Stimulated activated CD4-positive, alpha-beta T cell treated with anti-CD3 and anti-CD28 coated beads, Interleukin-15, amount 100 ng/mL, for 48 hours (primary cell): ENCODE data around the gene SLC37A2.

Source experiments
- DNase-seq, 2 donors: peaks; one replicate each; pipeline ENCODE4 v3.0.0-alpha.2; 2020; ENCODE audit warnings: low read depth in 2 of 2

The SLC37A2 gene

DNA sequence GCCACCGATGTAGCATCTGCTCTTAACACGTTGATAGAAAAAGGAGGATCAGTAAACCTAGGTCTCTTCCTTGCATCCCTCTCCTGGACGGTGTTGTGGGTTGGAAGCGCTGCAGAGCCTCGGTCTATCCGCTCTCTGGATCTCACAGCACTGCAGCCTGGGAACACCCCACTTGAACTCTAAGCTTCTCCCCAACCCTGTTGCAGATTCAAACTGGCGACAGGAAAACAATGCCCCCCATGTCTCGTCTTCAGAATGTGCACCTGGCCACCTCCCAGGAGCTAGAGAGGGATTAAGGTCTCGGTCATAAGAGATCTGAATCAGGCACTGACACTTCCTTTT, 47.9 kb downstream of the SLC37A2 start:
- DNase-seq: no peak

DNA sequence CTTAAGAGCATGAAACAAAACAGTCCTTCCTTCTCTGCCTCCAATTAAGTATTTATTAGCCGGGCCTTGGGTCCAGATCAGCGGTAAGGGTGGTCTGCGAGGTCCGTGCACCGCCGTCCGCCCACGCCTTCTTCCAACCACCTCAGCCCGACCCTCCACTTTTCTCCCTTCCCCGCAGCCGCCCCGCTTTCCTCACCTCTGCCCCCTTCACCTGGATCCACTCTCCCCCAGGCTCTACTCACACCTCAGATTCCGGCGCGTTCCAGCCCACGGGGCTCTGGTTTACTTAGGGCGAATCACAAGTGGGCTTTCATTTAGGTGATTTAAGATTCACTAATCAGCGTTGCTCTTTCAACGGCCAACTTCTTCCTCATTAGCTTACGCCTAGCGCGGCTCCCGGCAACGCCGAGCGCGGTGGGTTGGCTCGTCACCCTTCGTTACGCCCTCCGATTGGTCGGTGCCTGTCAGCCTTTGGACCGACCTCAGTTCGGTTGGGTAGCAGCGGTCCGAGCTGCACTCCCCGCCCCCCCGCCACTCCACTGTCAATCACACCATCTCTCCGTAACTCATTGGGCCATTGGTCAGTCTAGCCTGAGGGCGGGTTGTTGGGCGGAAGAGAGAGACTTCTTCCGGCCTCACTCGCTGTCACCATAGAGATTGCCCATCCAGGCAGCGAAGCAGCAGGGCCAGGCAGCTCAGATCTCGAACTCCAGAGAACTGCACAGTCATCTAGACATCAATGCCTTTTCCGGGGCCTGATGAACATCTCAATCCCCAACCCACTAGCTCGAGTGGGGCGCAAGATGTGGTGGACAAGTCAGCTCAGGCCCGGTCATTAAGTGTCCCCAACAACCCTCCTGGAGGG, 48.5 kb downstream of the SLC37A2 start, which contains the start of gene TMEM218:
TMEM218 (minus strand) TSS at position 284 of the 865 bp plus-strand sequence. CDS start 9,385 bp downstream, outside the sequence.
- DNase-seq: peak; percentile 95 to 96

DNA sequence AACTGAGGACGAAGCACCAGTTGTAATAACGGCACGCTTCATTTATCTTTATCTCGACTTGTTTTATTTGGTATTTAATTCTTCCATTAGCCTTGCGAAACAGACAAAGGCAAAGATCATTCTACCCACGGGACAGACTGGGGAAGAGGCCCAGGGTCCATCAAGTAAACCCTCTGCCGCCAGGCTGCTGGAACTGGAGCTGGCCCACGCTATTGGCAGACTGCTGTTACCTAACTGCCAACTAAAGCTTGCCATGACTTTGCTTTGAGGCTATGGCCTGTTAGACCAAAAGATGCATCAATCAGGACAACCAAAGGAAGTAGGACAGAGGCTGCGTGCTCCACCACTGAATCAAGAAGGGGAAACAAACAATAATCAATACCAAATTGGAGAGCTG, 49.1 kb downstream of the SLC37A2 start:
- no peak for DNase-seq

DNA sequence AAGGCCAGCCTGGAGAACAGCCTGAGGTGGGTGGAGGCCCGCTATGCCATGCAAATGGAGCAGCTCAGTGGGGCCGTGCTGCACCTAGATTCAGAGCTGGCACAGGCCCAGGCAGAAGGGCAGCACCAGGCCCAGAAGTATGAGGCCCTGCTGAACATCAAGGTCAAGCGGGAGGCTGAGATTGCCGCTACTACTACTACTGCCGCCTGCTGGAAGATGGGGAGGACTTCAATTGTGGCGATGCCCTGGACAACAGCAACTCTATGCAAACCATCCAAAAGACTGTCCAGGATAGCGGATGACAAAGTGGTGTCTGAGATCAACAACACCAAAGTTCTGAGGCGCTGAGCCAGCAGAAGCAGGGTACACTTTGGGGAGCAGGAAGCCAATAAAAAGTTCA, 51.4 kb downstream of the SLC37A2 start:
- no peak for DNase-seq

DNA sequence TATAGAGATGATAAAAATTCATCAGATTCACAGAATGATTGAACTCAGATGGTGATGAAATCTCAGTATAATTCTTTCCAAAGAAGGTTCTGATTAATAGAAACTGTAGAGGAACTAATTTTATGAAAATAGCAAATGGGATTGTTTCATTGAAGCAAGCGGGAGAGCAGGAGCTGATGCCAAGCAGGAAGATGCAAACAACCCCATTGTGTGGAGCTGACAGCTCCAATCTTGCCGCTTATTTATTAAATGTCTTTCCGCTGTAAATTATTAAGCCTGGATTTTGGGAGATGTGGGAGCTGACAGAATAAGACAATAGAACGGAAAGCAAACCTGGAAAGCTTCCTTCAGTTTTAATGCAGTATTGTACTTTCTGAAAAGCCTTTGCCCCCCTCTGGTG, 54.3 kb downstream of the SLC37A2 start:
- no peak for DNase-seq

DNA sequence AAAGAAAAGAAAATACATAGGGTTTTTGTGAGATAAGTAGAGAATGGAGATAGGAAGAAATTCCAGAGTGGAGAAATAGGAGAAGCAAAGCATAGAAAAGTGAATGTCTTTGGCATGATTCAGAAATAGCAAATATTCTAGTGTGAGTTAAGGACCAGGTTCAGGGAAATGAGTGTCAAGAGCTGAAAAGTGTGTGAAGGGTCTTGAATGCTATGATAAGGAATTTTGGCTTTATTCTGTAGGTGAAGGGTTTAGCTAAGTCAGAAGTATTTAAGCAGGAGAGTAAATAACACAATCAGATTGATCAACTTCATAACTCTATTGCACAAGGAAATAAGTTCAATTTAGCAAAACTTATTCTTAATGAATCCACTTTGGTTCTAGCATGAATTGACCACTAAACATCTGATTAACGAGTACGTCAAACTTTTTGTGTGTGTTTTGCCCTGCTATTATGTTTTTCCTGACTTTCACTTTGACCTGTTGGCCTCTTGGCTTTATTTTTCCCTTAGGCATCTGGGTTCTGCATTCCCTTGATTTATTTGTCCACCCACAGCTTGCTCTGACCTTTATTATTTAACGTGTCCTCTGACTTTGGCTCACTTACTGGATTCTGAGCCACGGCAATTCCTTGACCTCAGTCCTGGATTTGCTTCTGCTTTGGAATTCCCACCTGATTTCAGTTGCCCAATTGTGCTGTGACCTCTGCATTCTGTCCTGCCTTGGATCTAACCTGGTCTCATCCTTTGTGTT, 60.3 kb downstream of the SLC37A2 start:
- DNase-seq: no peak

DNA sequence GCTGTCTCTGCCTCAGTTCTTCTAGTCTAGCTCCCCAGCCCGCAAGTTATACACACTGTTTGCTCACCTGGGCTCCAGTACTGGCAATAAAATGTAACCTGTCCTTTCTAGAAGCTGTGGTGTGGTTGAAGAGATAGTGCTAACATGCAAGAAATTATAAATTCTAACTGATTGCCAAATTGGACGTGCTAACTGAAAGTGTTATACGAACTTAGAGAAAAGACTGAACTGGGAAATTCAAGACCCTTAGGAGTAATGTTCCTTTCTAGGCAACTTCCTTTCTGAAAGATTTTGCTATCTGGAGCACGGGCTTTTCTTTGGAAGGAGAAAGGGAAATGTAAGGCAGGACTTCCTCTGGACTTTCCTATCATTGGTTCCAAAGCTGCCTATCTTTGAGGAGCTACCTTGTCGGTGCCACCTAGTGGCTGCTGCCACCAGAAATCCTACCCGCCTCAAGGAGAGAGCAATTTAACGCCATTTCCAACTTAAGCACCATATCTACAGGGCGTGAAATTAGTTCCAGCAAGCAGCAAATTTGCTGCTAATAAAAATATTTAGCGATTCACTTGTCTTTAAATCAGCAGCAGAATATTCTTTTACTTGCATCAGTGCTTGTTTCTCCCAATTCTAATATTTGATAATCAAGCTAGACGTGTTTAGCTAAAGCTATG, 61.0 kb downstream of the SLC37A2 start:
- DNase-seq: peak; percentile 10 to 33

DNA sequence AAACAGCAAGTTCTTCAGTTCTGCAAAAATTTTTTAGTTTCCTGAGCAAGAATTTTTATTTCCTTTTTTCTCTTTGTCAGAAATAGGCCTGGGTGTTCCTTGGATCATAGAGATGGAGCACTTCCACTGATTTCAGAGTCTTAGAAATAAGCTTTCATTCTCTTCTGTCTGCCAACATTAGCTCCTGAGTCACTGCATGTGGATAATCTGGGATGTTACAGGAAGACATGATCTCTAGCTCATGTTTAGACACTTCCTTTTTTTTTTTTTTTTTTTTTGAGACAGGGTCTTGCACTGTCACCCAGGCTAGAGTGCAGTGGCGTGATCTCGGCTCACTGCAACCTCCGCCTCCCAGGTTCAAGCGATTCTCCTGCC, 61.5 kb downstream of the SLC37A2 start:
- no peak for DNase-seq

DNA sequence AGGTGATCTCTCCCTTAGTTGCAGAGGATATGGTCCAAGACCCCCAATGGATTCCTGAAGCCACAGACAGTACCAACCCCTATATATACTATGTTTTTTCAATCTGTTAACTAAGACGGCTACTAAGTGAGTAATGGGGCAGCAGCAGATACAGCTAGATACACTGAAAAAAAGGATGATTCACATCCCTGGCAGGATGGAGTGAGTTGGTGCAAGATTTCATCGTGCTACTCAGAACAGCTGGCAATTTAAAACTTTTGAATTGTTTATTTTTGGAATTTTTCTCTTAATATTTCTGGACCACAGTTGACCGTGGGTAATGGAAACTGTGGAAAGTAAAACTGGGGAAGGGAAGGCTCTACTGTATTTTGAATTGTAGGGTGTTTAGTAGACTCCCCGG, 65.3 kb downstream of the SLC37A2 start:
- no peak for DNase-seq

DNA sequence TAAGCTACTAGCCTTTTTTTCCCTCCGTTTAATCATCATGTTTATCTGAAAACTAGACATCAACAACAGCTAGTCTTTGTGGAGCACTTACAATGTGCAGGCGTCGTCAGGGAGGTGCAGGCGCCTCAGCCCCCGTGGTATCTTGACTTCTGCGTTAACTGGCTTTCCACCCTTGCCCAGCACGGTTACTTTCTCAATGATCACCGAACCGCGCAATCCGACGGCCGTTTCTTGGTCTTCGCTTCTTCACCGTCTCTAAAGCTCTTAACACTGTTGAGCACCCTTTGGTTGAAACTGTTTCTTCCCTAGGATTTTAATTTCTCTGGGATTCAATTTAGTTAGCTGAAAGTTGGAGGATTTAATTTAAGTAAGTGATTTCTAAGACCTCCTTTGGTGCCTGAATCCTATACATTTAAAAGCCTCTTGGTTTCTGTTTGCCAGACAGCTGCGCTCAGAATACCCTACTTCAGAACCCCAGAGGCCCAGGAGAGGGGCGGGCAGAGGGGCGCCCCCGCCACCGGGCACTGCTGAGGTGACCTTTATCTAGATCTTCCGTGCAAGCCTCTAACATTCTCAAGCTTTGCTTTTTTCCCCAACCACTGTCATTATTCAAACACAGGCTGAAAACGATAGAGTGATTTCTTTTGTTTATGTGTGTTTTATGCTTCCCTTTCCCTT, 66.3 kb downstream of the SLC37A2 start:
- DNase-seq: no peak

DNA sequence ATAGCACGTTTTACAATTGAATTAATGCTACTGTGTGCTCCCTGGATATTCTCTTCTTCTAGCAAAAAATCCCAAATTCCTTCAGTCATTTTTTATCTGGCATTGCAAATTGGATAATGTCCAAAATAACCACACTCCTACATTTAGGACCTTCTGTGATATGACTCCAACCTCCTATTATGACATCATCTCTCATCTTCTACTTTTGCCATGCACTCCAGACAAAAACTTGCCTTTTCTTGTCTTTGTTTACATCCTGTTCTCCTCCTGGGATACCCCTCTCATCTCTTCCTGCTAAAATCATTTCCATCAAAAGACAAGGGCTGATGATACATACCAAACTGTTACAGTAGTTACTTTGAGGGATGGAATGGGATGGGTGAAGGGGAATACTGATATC, 69.0 kb downstream of the SLC37A2 start:
- DNase-seq: no peak

DNA sequence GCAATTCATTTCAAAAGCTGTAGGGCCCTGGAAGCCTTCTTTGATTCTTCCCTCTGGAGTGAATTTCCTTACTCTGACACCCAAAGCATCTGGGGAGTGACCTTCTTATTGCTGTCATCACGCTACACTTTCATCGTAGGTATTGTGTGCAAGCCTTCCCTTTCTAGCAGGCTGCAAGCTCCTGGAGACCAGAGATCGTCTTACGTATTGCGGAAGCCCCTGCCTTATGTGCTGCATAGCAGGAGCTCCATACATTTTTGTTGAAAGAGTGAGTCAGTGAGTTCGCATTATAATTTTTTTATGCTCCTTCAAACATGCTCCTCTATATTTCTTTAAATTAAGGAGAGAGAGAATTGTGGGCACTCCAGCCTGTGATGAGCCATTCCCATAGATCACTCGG, 69.5 kb downstream of the SLC37A2 start:
- no peak for DNase-seq

DNA sequence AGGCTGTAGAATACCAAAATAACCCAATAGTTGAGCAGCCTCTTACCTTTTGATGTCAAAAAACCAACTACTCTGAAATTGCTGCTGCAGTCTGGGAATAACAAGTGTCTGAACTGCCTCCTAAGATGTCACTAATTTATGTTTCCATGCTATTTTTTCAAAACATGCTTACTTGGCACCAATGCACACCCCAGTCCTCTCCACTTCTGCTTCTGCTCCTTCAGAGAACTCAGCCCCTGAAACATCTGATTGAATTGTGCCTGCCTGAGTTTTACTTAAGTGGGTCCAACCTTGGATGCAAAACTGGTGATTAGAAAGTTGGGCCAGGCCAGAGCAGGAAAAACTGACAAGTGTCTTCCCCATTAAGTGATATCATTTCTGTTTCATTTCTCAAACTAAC, 72.9 kb downstream of the SLC37A2 start:
- DNase-seq: no peak

DNA sequence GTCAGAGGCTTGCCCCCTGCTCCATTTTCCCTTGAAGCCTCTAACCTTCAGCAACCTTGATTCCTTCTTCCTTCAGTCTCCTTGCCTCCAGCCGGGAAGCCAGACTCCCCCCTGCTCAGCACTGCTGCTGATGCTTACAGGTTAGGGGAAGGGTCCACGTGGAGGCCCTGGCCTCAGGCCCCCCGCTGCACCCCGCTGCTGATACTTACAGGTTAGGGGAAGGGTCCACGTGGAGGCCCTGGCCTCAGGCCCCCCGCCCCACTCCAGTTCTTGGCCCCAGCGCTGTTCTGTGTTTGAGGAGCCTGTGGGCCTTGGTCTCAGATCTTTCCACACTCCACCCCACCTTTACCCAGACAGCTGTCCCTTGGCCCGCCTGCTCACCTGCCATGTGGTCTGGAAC, 75.9 kb downstream of the SLC37A2 start:
- no peak for DNase-seq

DNA sequence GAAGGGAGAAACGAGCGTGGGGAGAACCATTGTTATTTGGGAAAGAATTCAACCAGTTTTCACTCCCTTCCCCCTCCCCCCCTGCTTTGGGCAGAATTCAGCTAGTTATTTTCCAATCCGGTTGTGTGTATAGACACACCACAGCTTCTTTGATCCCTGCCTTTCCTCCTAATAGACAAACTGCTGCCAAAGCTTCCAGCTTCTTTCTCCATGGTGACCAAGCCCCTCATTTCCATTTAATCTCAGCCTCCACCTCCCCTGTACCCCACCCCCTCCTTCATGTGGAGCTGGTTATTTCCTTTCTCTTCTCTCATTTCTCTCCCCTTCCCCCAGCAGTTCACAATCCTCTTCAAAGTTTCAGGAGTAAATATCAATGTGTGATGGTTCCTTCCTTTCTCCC, 76.7 kb downstream of the SLC37A2 start:
- no peak for DNase-seq
